ENCODE data around the gene HNRNPA1L2. TPM values are rescaled to one million over a fixed set of nuclear protein-coding genes. Genes with fewer than 3 reads are reported as not detected.

Gene HNRNPA1L2
- total RNA-seq, 120 experiments from 2014 or later: 6.6 to 16.4 (median 11.1) TPM

Other genes with a start within 250 kb of the HNRNPA1L2 start
- 10 to 100 TPM in 26 of 120 experiments, 1 to 10 TPM in 94; 2.5 to 22.3 (median 7.9) TPM for gene THSD1, start 236.3 kb upstream of the HNRNPA1L2 start, total RNA-seq
- gene VPS36, start 191.8 kb upstream of the HNRNPA1L2 start, total RNA-seq: 10 to 100 TPM; 34.5 to 82.0 (median 58.9) TPM
- 10 to 100 TPM in 115 of 120 experiments, 1 to 10 TPM in 5; 9.0 to 26.3 (median 15.7) TPM for gene CKAP2, start 187.0 kb upstream of the HNRNPA1L2 start, total RNA-seq
- 100 to 1,000 TPM in 6 of 120 experiments, 10 to 100 TPM in 114; 53.9 to 120 (median 77.9) TPM for gene SUGT1, start 10.4 kb downstream of the HNRNPA1L2 start, total RNA-seq
- gene CNMD, start 97.4 kb downstream of the HNRNPA1L2 start, total RNA-seq: 1 to 10 TPM in 84 of 120 experiments, under 1 TPM in 30, not detected in 6; 0.36 to 4.4 (median 1.4) TPM
- 100 to 1,000 TPM in 3 of 120 experiments, 10 to 100 TPM in 115, 1 to 10 TPM in 2; 2.6 to 128 (median 37.4) TPM for gene PCDH8, start 206.2 kb downstream of the HNRNPA1L2 start, total RNA-seq